Neural cell (in vitro differentiated cells): ENCODE data around the gene FOXC2. TPM values are rescaled to one million over a fixed set of nuclear protein-coding genes. Genes with fewer than 3 reads are reported as not detected.

ENCODE experiments used
- H2AFZ ChIP-seq: fragments of 200-600, 300-800 bp; sonication (generic), shearing (Covaris generic); 2 replicates; pipeline ENCODE4 v1.6.0; 2014; ENCODE audit warnings: low read depth, mild to moderate bottlenecking, antibody characterized with exemption, low read length, moderate library complexity
- H3F3A ChIP-seq: fragments of 200-600 bp; shearing (Covaris generic); 2 replicates; pipeline ENCODE4 v1.6.1; 2016; ENCODE audit warnings: mild to moderate bottlenecking, moderate library complexity, mixed read lengths, antibody characterized with exemption, low read length; ENCODE audit not compliant: insufficient read depth, poor library complexity, severe bottlenecking
- H3K27ac ChIP-seq: fragments of 200-600, 300-800 bp; sonication (generic), shearing (Covaris generic); 2 replicates; pipeline ENCODE4 v1.5.1; 2014; ENCODE audit warnings: mild to moderate bottlenecking, low read length, moderate library complexity
- H3K27me3 ChIP-seq: fragments of 300-800, 200-600 bp; sonication (generic), shearing (Covaris generic); 2 replicates; pipeline ENCODE4 v1.6.0; 2014; ENCODE audit warnings: mild to moderate bottlenecking, low read depth, low read length, moderate library complexity; ENCODE audit not compliant: insufficient read depth
- H3K36me3 ChIP-seq: fragments of 300-800, 200-600 bp; sonication (generic), shearing (Covaris generic); 2 replicates; pipeline ENCODE4 v1.5.1; 2014; ENCODE audit warnings: mild to moderate bottlenecking, antibody characterized with exemption, low read length, moderate library complexity; ENCODE audit not compliant: insufficient read depth
- H3K4me2 ChIP-seq: fragments of 300-800, 200-600 bp; sonication (generic), shearing (Covaris generic); 2 replicates; pipeline ENCODE4 v1.6.0; 2014; ENCODE audit warnings: mild to moderate bottlenecking, low read length
- H3K4me3 ChIP-seq: fragments of 300-800, 200-600 bp; sonication (generic), shearing (Covaris generic); 2 replicates; pipeline ENCODE4 v1.5.1; 2014; ENCODE audit warnings: mild to moderate bottlenecking, low read length, moderate library complexity
- H3K79me2 ChIP-seq: fragments of 200-600 bp; shearing (Covaris generic); replicated peaks from 2 replicates; pipeline ENCODE4 v1.6.0; 2014; ENCODE audit warnings: mild to moderate bottlenecking, low read length, moderate library complexity; ENCODE audit not compliant: insufficient read depth
- H3K9ac ChIP-seq: fragments of 300-800, 200-600 bp; sonication (generic), shearing (Covaris generic); 2 replicates; pipeline ENCODE4 v1.6.1; 2016; ENCODE audit warnings: mild to moderate bottlenecking, low read length, mixed read lengths
- H3K9me2 ChIP-seq: fragments of 200-600 bp; shearing (Covaris generic); 2 replicates; pipeline ENCODE4 v1.6.1; 2016; ENCODE audit warnings: mild to moderate bottlenecking, low read length, mixed read lengths; ENCODE audit not compliant: insufficient read depth
- H3K9me3 ChIP-seq: fragments of 200-600, 300-800 bp; sonication (generic), shearing (Covaris generic); 2 replicates; pipeline ENCODE4 v1.6.1; 2016; ENCODE audit warnings: mild to moderate bottlenecking, mixed run types, low read length, moderate library complexity, mixed read lengths
- H4K20me1 ChIP-seq: fragments of 200-600 bp; shearing (Covaris generic); 2 replicates; pipeline ENCODE4 v1.6.1; 2016; ENCODE audit warnings: mild to moderate bottlenecking, mixed run types; ENCODE audit not compliant: insufficient read depth
- EP300 ChIP-seq: fragments of 450-650 bp; conservative IDR thresholded peaks from 2 replicates; pipeline ENCODE4 v1.6.1; 2014; ENCODE audit warnings: antibody characterized with exemption, mild to moderate bottlenecking, moderate library complexity; ENCODE audit not compliant: poor library complexity, severe bottlenecking
- EZH2 ChIP-seq: fragments of 200-600, 300-800 bp; shearing (Covaris generic), sonication (generic); IDR thresholded peaks from 2 replicates; pipeline ENCODE4 v1.6.1; 2014; ENCODE audit warnings: antibody characterized with exemption, low read length, borderline replicate concordance, mild to moderate bottlenecking; ENCODE audit not compliant: insufficient read depth, poor library complexity, severe bottlenecking
- MXI1 ChIP-seq: fragments of 450-650 bp; conservative IDR thresholded peaks from 2 replicates; pipeline ENCODE4 v1.6.1; 2014; ENCODE audit warnings: antibody characterized with exemption, mild to moderate bottlenecking; ENCODE audit not compliant: poor library complexity, severe bottlenecking
- POLR2AphosphoS5 ChIP-seq: IDR thresholded peaks from 2 replicates; pipeline ENCODE4 v1.6.1; 2012
- RAD21 ChIP-seq: fragments of 450-650 bp; conservative IDR thresholded peaks from 2 replicates; pipeline ENCODE4 v1.6.1; 2014; ENCODE audit warnings: antibody characterized with exemption, mild to moderate bottlenecking, moderate library complexity
- SMC3 ChIP-seq: fragments of 450-650 bp; conservative IDR thresholded peaks from 2 replicates; pipeline ENCODE4 v1.6.1; 2014; ENCODE audit warnings: antibody characterized with exemption, mild to moderate bottlenecking, moderate library complexity; ENCODE audit not compliant: poor library complexity
- TAF1 ChIP-seq: IDR thresholded peaks from 2 replicates; pipeline ENCODE4 v1.6.1; 2012; ENCODE audit warnings: low read depth
- polyA plus RNA-seq: library from polyadenylated mRNA; depleted of rRNA; stranded (reverse); fragments of >200 nt; gene quantifications from 2 replicates; pipeline ENCODE4 v1.2.3, GENCODE V29; 2014
- TF ChIP-seq, protein P1 (sequence below): IDR thresholded peaks from 2 replicates; pipeline ENCODE4 v1.6.1; 2012; ENCODE audit warnings: borderline replicate concordance
- TF ChIP-seq, protein P2 (sequence below): fragments of 450-650 bp; IDR thresholded peaks from 2 replicates; pipeline ENCODE4 v1.5.1; 2014; ENCODE audit warnings: antibody characterized with exemption, mild to moderate bottlenecking, moderate library complexity; ENCODE audit not compliant: poor library complexity, severe bottlenecking

FOXC2 gene
- polyA plus RNA-seq, 1 donor from 2014 or later, result not detected

DNA sequence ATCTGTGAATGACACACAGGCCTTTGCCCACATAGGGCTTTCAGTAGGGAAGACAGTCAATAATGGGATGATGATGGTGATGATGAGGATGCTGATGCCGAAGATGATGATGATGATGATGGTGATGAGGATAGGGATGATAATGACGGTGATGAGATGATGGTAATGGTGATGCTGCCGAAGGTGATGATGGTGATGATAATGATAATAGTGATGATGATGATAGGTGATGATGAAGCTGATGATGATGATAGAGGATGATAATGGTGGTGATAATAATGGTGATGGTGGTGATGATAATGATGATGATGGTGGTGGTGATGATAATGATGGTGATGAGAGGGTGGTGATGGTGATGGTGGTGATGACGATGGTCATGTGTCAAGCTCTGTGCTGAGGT, 24.6 kb downstream of the FOXC2 start:
- Histone ChIP-seq H3K9me2 (no peaks in the 10 kb centered on the region), H3K9me3 (no peaks in the 10 kb centered on the region), H4K20me1 (no peaks in the 10 kb centered on the region), H3K27ac (no peak overlapping the region), H3K9ac (no peak overlapping the region), H2AFZ (no peak overlapping the region), H3K36me3 (no peaks in the 10 kb centered on the region), H3K27me3 (no peaks in the 10 kb centered on the region), H3K79me2 (no peaks in the 10 kb centered on the region), H3K4me2 (no peak overlapping the region), H3F3A (no peaks in the 10 kb centered on the region), H3K4me3 (no peak overlapping the region)
- no peak for TF ChIP-seq EP300
- TF ChIP-seq SMC3, result no peak
- TF ChIP-seq RAD21, result no peak
- no peak for TF ChIP-seq MXI1
- TF ChIP-seq TAF1, result no peak
- no peak for TF ChIP-seq POLR2AphosphoS5
- TF ChIP-seq, protein P1, sequence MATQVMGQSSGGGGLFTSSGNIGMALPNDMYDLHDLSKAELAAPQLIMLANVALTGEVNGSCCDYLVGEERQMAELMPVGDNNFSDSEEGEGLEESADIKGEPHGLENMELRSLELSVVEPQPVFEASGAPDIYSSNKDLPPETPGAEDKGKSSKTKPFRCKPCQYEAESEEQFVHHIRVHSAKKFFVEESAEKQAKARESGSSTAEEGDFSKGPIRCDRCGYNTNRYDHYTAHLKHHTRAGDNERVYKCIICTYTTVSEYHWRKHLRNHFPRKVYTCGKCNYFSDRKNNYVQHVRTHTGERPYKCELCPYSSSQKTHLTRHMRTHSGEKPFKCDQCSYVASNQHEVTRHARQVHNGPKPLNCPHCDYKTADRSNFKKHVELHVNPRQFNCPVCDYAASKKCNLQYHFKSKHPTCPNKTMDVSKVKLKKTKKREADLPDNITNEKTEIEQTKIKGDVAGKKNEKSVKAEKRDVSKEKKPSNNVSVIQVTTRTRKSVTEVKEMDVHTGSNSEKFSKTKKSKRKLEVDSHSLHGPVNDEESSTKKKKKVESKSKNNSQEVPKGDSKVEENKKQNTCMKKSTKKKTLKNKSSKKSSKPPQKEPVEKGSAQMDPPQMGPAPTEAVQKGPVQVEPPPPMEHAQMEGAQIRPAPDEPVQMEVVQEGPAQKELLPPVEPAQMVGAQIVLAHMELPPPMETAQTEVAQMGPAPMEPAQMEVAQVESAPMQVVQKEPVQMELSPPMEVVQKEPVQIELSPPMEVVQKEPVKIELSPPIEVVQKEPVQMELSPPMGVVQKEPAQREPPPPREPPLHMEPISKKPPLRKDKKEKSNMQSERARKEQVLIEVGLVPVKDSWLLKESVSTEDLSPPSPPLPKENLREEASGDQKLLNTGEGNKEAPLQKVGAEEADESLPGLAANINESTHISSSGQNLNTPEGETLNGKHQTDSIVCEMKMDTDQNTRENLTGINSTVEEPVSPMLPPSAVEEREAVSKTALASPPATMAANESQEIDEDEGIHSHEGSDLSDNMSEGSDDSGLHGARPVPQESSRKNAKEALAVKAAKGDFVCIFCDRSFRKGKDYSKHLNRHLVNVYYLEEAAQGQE, result no peak
- TF ChIP-seq EZH2, result no peak
- TF ChIP-seq, protein P2, sequence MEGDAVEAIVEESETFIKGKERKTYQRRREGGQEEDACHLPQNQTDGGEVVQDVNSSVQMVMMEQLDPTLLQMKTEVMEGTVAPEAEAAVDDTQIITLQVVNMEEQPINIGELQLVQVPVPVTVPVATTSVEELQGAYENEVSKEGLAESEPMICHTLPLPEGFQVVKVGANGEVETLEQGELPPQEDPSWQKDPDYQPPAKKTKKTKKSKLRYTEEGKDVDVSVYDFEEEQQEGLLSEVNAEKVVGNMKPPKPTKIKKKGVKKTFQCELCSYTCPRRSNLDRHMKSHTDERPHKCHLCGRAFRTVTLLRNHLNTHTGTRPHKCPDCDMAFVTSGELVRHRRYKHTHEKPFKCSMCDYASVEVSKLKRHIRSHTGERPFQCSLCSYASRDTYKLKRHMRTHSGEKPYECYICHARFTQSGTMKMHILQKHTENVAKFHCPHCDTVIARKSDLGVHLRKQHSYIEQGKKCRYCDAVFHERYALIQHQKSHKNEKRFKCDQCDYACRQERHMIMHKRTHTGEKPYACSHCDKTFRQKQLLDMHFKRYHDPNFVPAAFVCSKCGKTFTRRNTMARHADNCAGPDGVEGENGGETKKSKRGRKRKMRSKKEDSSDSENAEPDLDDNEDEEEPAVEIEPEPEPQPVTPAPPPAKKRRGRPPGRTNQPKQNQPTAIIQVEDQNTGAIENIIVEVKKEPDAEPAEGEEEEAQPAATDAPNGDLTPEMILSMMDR, result no peak

DNA sequence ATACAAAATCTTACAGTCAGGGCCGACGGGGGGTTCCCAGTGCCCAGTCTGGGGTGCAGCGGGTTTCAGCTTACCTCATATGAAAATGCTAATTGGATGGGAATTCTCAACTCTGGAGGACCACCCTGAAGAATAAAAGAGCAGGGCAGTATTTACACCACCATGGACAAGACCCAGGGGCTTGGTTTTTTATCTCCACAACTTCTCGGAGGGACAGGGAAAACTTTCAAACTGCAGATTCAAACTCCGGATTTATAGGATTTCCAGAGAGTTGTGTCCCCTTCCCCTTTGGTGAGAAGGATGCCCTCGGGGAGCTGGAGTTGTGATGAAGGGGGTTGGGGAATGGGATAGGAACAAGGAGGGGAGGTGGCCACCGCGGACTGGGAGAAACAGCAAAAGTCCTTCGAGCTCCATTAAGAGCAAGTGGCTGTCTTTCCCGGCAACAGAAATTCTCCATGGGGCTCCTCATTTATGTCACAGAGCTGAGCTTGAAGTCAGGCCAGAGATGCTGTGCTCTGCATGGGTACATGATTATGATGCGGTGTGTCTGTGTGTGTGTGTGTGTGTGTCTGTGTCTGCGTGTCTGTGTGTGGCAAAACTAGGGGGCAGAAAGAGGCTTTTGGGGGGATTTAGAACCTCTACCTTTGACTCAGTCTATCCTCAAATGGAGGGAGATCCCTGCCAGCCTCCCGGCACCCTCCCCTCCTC, 27.4 kb downstream of the FOXC2 start:
- Histone ChIP-seq H3K27ac (no peak overlapping the region), H2AFZ (no peak overlapping the region), H3K27me3 (no peaks in the 10 kb centered on the region)

More for the DNA sequence above, 27.4 kb downstream of the FOXC2 start:
- H3F3A ChIP-seq, result no peaks in the 10 kb centered on the region
- H3K9ac ChIP-seq, result no peak overlapping the region
- H3K4me3 ChIP-seq, result no peak overlapping the region
- TF ChIP-seq, protein P2, result no peak
- no peak for TF ChIP-seq MXI1
- TF ChIP-seq, protein P1, result no peak
- TF ChIP-seq RAD21, result no peak
- no peak for TF ChIP-seq POLR2AphosphoS5
- TF ChIP-seq TAF1, result no peak
- no peak for TF ChIP-seq SMC3
- no peak for TF ChIP-seq EZH2
- TF ChIP-seq EP300, result no peak
- no peaks in the 10 kb centered on the region for H3K9me2 ChIP-seq
- H3K36me3 ChIP-seq, result no peaks in the 10 kb centered on the region
- H4K20me1 ChIP-seq, result no peaks in the 10 kb centered on the region
- no peaks in the 10 kb centered on the region for H3K79me2 ChIP-seq
- no peaks in the 10 kb centered on the region for H3K9me3 ChIP-seq
- H3K4me2 ChIP-seq, result no peak overlapping the region
